ENCODE data around the gene GEMIN5. TPM values are rescaled to one million over a fixed set of nuclear protein-coding genes. Genes with fewer than 3 reads are reported as not detected.

Gene GEMIN5
- polyA plus RNA-seq, 3 donors = 2.0 to 3.8 (median 2.2) TPM

GRCh38 chr5:154851351-154851750, 86.7 kb downstream of the GEMIN5 start:
- Mint-ChIP-seq H3K9me3 (peaks cover 0 to 2% (median 0%) of the 10 kb centered on the region in 7 donors), H3K27ac (no peak overlapping the region), H3K27me3 (ENCODE audit: low read depth in 3 of 3) (peaks cover 0 to 5% (median 2%) of the 10 kb centered on the region in 3 donors), H3K36me3 (no peaks in the 10 kb centered on the region), H3K4me1 (peaks cover 24% of the 10 kb centered on the region), H3K4me3 (no peak overlapping the region)
- no peak for DNase-seq
- no peaks in the 10 kb centered on the region for H3K79me2 ChIP-seq (ENCODE audit: insufficient read depth, low read length)
- peak overlapping the region; percentile 75 for H2AFZ ChIP-seq (ENCODE audit: insufficient read depth, low read depth, low read length, poor library complexity, severe bottlenecking)
- no peaks in the 10 kb centered on the region for H3K9me3 ChIP-seq (replicated peaks in 1 of 2; ENCODE audit: control insufficient read depth in 1 of 2, insufficient read depth in 1 of 2, low read length in 2 of 2)
- intact Hi-C loops (cut with micrococcal nuclease) = loop anchor here in 1 of 2 donors (10.0 kb wide), 1 partner anchor 167 kb away; no protein-coding TSS in a partner anchor
- no peak for TF ChIP-seq CTCF (IDR thresholded peaks at IDR 0.05)
- no peaks in the 10 kb centered on the region for H4K20me1 ChIP-seq (ENCODE audit: insufficient read depth, low read length)
- H3K27ac ChIP-seq (ENCODE audit: low read depth in 1 of 2, low read length in 2 of 2) = no peak overlapping the region
- peaks cover 20 to 24% of the 10 kb centered on the region in 2 donors for H3K4me1 ChIP-seq (ENCODE audit: control insufficient read depth in 1 of 2, insufficient read depth in 2 of 2, low read length in 2 of 2)
- H3K27me3 ChIP-seq (ENCODE audit: control insufficient read depth in 2 of 2, insufficient read depth in 2 of 2, low read length in 2 of 2) = no peaks in the 10 kb centered on the region
- H3K9ac ChIP-seq (ENCODE audit: insufficient read depth, low read length, poor library complexity, severe bottlenecking) = no peak overlapping the region
- H3K4me3 ChIP-seq (replicated peaks in 1 of 3; ENCODE audit: low read depth in 2 of 3, low read length in 3 of 3) = no peak overlapping the region
- WGBS (ENCODE audit: insufficient coverage) = 90% methylated on average over 3 of the region's 3 CpGs
- H3K4me2 ChIP-seq (replicated peaks; ENCODE audit: extremely low read depth, low read length, poor library complexity, severe bottlenecking) = no peak overlapping the region
- no peaks in the 10 kb centered on the region for H3K36me3 ChIP-seq (replicated peaks in 1 of 2; ENCODE audit: control insufficient read depth in 1 of 2, insufficient read depth in 2 of 2, low read length in 2 of 2)

DNA sequence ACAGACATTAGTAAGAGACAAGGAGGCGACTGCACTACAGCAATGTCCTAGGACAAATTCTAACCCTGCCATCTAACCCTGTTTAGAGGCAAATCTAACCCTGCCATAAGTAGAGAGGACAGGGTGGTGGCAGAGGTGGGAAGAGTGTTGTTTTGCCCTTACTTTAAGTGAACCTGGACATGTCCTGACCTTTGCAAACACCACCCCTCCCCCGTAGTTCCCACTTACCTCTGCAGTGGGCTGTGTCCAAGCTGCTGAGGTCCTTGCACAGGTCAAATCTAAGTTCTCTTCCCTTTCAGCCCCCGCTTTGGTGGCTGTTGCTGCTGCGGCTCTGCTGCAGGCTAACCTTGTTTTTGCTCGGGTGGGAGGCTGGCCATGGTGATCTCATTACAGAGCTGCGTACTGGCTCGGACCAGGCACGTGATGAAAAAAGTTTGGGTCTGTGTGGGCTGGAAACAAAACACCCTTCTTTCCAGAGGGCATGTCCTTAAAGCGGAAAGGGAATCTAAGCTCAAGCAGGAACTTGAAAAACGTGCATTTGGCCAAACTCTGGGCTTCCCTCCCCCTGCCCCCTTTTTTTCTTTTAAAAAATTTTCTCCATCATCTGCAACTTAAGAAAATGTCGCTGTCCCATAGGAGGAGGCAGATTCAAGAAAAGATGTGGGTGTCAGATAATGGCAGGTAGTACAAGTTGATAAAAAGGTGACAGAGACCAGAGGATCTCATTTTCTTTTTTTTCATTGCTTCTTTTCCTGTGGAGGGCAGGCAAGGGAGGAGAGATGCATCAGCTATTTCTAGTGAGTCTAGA, 87.6 kb downstream of the GEMIN5 start, which contains the start of gene FAXDC2:
FAXDC2 (minus strand) TSS at position 349 of the 808 bp plus-strand sequence. CDS start 12,425 bp downstream, outside the sequence.
- H3K4me1 ChIP-seq (ENCODE audit: control insufficient read depth in 1 of 2, insufficient read depth in 2 of 2, low read length in 2 of 2) = peaks cover 19 to 20% of the 10 kb centered on the region in 2 donors
- Mint-ChIP-seq H3K36me3 (no peaks in the 10 kb centered on the region), H3K27ac (peak within 1 kb of the TSS in 6 of 7 donors; percentile 26 to 76 (median 51)), H3K27me3 (ENCODE audit: low read depth in 3 of 3) (peaks cover 0 to 2% (median 0%) of the 10 kb centered on the region in 3 donors), H3K9me3 (peaks cover 0 to 2% (median 0%) of the 10 kb centered on the region in 7 donors), H3K4me3 (peak within 1 kb of the TSS; percentile 79 to 94), H3K4me1 (peaks cover 23% of the 10 kb centered on the region)
- TF ChIP-seq CTCF (IDR thresholded peaks at IDR 0.05) = no peak
- H3K4me2 ChIP-seq (replicated peaks; ENCODE audit: extremely low read depth, low read length, poor library complexity, severe bottlenecking) = peak within 1 kb of the TSS; percentile 68
- peak within 1 kb of the TSS in 1 of 2 donors; percentile 34 for H3K27ac ChIP-seq (ENCODE audit: low read depth in 1 of 2, low read length in 2 of 2)
- H3K36me3 ChIP-seq (replicated peaks in 1 of 2; ENCODE audit: control insufficient read depth in 1 of 2, insufficient read depth in 2 of 2, low read length in 2 of 2) = no peaks in the 10 kb centered on the region
- H3K9ac ChIP-seq (ENCODE audit: insufficient read depth, low read length, poor library complexity, severe bottlenecking) = peak within 1 kb of the TSS; percentile 24
- peak in 1 of 3 donors; percentile 22 for DNase-seq
- H4K20me1 ChIP-seq (ENCODE audit: insufficient read depth, low read length) = no peaks in the 10 kb centered on the region
- no peaks in the 10 kb centered on the region for H3K9me3 ChIP-seq (replicated peaks in 1 of 2; ENCODE audit: control insufficient read depth in 1 of 2, insufficient read depth in 1 of 2, low read length in 2 of 2)
- peak within 1 kb of the TSS; percentile 3 to 70 (median 30) for H3K4me3 ChIP-seq (replicated peaks in 1 of 3; ENCODE audit: low read depth in 2 of 3, low read length in 3 of 3)
- WGBS (ENCODE audit: insufficient coverage) = 0% methylated on average over 5 of the region's 11 CpGs
- intact Hi-C loops (cut with micrococcal nuclease) = loop anchor here in 1 of 2 donors (10.0 kb wide), 1 partner anchor 166 kb away; no protein-coding TSS in a partner anchor
- H3K79me2 ChIP-seq (ENCODE audit: insufficient read depth, low read length) = no peaks in the 10 kb centered on the region
- H2AFZ ChIP-seq (ENCODE audit: insufficient read depth, low read depth, low read length, poor library complexity, severe bottlenecking) = peak within 1 kb of the TSS; percentile 75
- no peaks in the 10 kb centered on the region for H3K27me3 ChIP-seq (ENCODE audit: control insufficient read depth in 2 of 2, insufficient read depth in 2 of 2, low read length in 2 of 2)

All from CD14-positive monocyte (primary cell).